Measurements from ENCODE around the gene NIT2. TPM values are rescaled to one million over a fixed set of nuclear protein-coding genes. Genes with fewer than 3 reads are reported as not detected.

The NIT2 gene
- total RNA-seq, 4 donors from 2014 or later, result 27.0 to 42.6 (median 32.3) TPM

DNA sequence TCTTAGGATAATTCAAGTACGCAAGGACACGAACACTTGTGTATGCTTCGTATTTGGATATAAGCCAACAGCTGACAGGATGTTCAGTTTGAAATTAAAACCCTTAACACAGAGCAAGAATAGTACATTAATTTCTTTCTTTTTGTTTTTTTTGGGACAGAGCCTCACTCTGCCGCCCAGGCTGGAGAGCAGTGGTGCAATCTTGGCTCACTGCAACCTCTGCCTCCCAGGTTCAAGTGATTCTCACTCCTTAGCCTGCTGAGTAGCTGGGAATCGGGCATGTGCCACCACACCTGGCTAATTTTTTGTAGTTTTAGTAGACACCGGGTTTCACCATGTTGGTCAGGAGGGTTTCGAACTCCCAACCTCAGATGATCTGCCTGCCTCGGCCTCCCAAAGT, 33.9 kb downstream of the NIT2 start:
- DNase-seq (ENCODE audit: low spot score), result no peak
- ATAC-seq (ENCODE audit: low FRiP score), result no peak
- TF ChIP-seq, protein P1, sequence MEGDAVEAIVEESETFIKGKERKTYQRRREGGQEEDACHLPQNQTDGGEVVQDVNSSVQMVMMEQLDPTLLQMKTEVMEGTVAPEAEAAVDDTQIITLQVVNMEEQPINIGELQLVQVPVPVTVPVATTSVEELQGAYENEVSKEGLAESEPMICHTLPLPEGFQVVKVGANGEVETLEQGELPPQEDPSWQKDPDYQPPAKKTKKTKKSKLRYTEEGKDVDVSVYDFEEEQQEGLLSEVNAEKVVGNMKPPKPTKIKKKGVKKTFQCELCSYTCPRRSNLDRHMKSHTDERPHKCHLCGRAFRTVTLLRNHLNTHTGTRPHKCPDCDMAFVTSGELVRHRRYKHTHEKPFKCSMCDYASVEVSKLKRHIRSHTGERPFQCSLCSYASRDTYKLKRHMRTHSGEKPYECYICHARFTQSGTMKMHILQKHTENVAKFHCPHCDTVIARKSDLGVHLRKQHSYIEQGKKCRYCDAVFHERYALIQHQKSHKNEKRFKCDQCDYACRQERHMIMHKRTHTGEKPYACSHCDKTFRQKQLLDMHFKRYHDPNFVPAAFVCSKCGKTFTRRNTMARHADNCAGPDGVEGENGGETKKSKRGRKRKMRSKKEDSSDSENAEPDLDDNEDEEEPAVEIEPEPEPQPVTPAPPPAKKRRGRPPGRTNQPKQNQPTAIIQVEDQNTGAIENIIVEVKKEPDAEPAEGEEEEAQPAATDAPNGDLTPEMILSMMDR (IDR thresholded peaks at IDR 0.05), result no peak

DNA sequence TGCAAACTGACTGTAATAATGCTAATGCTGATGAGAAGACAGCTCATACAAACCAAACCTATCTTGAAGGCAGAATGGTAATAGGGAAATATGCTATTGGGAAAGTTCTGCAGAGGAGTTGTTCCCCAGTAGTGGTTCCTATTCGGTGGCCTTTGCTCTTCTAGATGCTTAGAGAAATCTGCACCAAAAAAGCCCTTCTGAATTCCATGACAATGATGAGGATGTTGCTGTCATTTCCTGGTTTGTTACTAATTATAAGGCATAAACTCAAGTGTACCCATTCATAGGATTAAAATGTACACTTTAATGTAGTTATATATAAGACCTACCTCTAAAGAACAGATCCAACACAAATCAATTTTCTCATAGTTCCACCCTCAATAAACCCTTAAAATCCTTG, 36.2 kb downstream of the NIT2 start:
- TF ChIP-seq, protein P1 (IDR thresholded peaks at IDR 0.05), result no peak
- ATAC-seq (ENCODE audit: low FRiP score) (no peak), DNase-seq (ENCODE audit: low spot score) (no peak)

DNA sequence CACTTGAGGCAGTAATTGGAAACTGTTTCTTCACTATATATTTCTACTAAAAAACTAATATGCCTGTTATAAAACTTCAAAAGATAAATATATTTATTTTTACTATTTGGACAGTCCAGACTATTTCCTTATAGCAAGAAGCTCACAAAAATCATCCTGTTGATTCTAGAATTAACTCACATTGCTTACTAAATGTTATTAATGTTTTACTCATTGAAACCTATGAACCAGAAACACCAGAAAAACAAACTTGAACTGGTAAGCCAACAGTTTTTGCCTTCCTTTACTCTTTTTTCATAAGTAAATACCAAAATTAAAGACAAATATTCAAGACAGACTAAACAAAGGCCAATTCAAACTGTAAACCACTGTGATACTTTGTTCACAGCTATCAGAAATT, 40.0 kb downstream of the NIT2 start:
- no peak for DNase-seq (ENCODE audit: low spot score)
- no peak for ATAC-seq (ENCODE audit: low FRiP score)
- TF ChIP-seq, protein P1 (IDR thresholded peaks at IDR 0.05), result no peak

DNA sequence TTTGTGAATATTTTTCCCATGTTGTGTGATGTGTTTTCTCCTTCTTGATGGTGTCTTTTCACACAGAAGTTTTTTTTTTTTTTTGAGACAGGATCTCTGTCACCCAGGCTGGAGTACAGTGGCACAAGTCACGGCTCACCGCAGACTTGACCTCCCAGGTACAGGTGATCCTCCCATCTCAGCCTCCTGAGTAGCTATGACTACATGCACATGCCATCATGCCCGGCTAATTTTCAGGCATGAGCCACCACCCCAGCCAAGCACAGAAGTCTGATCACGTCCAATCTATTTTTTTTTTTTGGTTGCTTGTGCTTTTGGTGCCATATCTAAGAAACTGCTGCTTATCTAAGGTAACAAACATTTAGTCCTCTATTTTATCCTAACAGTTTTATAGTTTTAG, 41.7 kb downstream of the NIT2 start:
- TF ChIP-seq, protein P1 (IDR thresholded peaks at IDR 0.05), result no peak
- ATAC-seq (ENCODE audit: low FRiP score) (no peak), DNase-seq (ENCODE audit: low spot score) (no peak)

DNA sequence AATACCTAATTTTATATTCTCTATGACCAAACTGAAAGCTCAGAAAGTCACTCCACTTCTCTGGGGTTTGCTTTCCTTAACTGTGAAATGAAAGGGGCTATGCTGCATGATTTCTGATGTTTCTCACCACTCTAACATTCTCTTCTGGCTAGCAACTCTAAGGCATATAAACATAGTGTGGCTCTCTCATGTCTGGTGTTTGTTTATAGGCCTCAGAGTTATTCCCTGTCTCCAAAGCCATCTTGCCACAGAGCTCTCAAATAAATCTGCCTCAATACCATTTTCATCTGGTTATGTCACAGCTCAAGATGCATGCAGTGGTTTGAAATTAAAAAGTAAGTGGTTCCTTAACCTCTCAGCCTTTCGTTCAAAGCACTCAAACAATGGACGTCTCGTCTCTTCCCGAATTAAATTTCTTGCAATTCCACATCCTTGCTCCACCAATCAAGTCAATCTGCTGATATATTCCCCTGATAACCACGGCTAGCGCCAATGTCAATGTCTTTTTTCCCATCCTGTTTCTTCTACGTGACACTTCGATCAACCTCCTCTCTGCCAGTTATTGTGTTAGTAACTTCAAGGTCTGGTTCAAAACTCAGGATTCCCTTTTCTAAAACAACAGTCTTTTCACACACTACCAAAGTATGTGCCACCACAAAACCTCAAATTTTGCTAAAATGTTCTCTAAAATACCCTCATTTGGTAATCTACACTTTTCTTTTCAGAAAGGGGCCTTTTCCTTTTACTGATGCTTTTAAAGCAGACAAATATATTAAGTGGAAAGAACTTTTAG, 50.4 kb downstream of the NIT2 start:
- DNase-seq (ENCODE audit: low spot score), result no peak
- ATAC-seq (ENCODE audit: low FRiP score), result no peak
- TF ChIP-seq, protein P1 (IDR thresholded peaks at IDR 0.05), result no peak

DNA sequence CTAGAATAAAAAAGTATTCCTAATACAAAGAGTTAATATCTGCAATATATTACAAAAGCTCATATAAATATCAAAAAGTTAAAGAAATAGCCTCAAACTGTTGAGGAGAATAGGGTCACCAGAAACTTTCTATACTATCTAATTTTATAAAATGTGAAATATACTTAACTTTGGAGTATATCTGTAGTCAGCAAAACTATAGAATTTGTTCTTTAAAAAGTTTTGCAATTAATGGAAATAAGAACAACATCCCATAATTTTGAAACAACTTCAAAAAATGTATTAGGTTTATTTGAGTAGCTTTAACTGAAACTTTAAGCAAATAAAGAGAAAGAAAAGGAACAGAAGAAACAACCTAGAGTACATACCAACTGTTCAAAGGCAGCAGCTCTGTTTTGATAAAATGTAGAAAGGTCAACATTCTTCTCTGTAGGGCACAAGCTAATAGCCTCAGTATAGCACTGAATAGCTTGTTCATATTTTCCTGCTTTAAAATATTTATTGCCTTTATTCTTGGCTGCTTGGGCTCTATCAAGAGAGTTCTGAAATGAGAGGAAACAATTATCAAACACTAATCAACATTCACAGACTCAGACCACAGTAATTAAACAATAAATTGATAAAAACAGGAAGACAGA, 52.0 kb downstream of the NIT2 start:
- ATAC-seq (ENCODE audit: low FRiP score) (no peak), DNase-seq (ENCODE audit: low spot score) (no peak)
- TF ChIP-seq, protein P1 (IDR thresholded peaks at IDR 0.05), result no peak

DNA sequence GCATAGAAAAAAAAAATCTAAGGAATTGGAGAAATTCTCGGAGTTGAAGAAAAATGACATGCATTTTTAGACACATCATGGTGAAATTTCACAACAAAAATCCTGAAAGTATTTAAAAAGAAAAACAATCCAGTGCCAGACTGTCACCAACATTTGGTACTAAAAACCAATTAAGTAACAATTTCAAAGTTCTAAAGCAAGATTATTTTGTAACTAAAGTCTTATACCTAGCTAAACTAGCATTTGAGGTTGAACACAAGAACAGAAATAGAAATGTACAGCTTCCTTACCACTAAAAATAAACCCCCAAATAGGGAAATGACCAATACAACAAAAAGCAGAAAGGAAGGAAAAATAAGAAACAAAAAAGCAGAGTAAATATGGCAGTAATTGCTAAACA, 54.5 kb downstream of the NIT2 start:
- DNase-seq (ENCODE audit: low spot score) (no peak), ATAC-seq (ENCODE audit: low FRiP score) (no peak)
- TF ChIP-seq, protein P1 (IDR thresholded peaks at IDR 0.05), result no peak

Data from omental fat pad (tissue), 4 donors.